ENCODE results near the gene RAD51. TPM values are rescaled to one million over a fixed set of nuclear protein-coding genes. Genes with fewer than 3 reads are reported as not detected.
"Not testable (repeated sequence)": the region's sequence is repeated elsewhere in the genome, so short reads cannot be mapped to it uniquely, and the experiment has no call there.

RAD51 gene
- total RNA-seq, result 1 to 10 TPM in 1 of 2 experiments, under 1 TPM in 1; 0.93 to 1.7 TPM
- polyA plus RNA-seq, result 1 to 10 TPM in 1 of 2 donors, under 1 TPM in 1; 0.21 to 1.6 TPM

GRCh38 chr15:40694688-40695468 is at the start of gene RAD51:
Gene RAD51 (plus strand): TSS chr15:40695174. CDS start chr15:40698759, 3,585 bp downstream.
- peak within 1 kb of the TSS; percentile 96 to 99 (median 99) for H3K27ac Mint-ChIP-seq
- Histone ChIP-seq H3K9me3 (ENCODE audit: control insufficient read depth in 1 of 2, low read length in 2 of 2) (no peaks in the 10 kb centered on the region), H3K27me3 (ENCODE audit: insufficient read depth, low read length) (no peaks in the 10 kb centered on the region), H3K4me3 (ENCODE audit: low read length in 2 of 2) (peak within 1 kb of the TSS; percentile 67 to 81), H3K27ac (ENCODE audit: low read depth, low read length) (peak within 1 kb of the TSS; percentile 95), H3K36me3 (ENCODE audit: insufficient read depth, low read length) (peaks cover 9% of the 10 kb centered on the region), H3K4me1 (ENCODE audit: insufficient read depth, low read length) (peaks cover 13% of the 10 kb centered on the region)
- H3K27me3 Mint-ChIP-seq, result no peaks in the 10 kb centered on the region
- H3K4me3 Mint-ChIP-seq, result peak within 1 kb of the TSS; percentile 96 to 100 (median 98)
- H3K36me3 Mint-ChIP-seq, result peaks cover 4 to 27% of the 10 kb centered on the region in 2 donors
- H3K4me1 Mint-ChIP-seq, result peaks cover 11 to 32% (median 19%) of the 10 kb centered on the region in 4 donors
- POLR2A ChIA-PET (ENCODE audit: partially characterized antibody), result interaction anchor here (0.6 to 3.0 kb wide), 32 partner anchors 8 to 965 kb away, joined by 3 to 46 read pairs (median 6); partner anchors contain the start of genes BAHD1, CCDC32, DNAJC17 and GCHFR
- no peaks in the 10 kb centered on the region for H3K9me3 Mint-ChIP-seq
- intact Hi-C loops (cut with micrococcal nuclease), result loop anchor here (1.0 to 10.0 kb wide), 5 partner anchors 60 to 640 kb away; partner anchors contain the start of genes DNAJC17, KNL1, NUSAP1 and OIP5
- DNase-seq, result peak; percentile 91 to 95 (median 92)
- CTCF ChIA-PET (ENCODE audit: partially characterized antibody), result interaction anchor here (0.6 to 2.6 kb wide), 14 partner anchors 9 to 199 kb away, joined by 3 to 13 read pairs (median 5); partner anchors contain the start of genes GCHFR and VPS18

- no peak overlapping the region for H3K27ac Mint-ChIP-seq
- POLR2A ChIA-PET (ENCODE audit: partially characterized antibody), result interaction anchor here (1.6 kb wide), 1 partner anchor 47 kb away, joined by 5 read pairs; the partner anchor contains the start of gene RAD51
- Histone ChIP-seq H3K36me3 (ENCODE audit: insufficient read depth, low read length) (no peaks in the 10 kb centered on the region), H3K4me3 (ENCODE audit: low read length in 2 of 2) (no peak overlapping the region), H3K27me3 (ENCODE audit: insufficient read depth, low read length) (no peaks in the 10 kb centered on the region), H3K9me3 (ENCODE audit: control insufficient read depth in 1 of 2, low read length in 2 of 2) (no peaks in the 10 kb centered on the region), H3K27ac (ENCODE audit: low read depth, low read length) (no peak overlapping the region), H3K4me1 (ENCODE audit: insufficient read depth, low read length) (no peaks in the 10 kb centered on the region)
- CTCF ChIA-PET (ENCODE audit: partially characterized antibody), result interaction anchor here (1.0 kb wide), 1 partner anchor 210 kb away, joined by 3 read pairs; no protein-coding TSS in a partner anchor
- H3K4me3 Mint-ChIP-seq, result no peak overlapping the region
- peaks cover 0 to 2% (median 0%) of the 10 kb centered on the region in 4 donors for H3K4me1 Mint-ChIP-seq
- intact Hi-C loops (cut with micrococcal nuclease), result no loop called here
- no peak for DNase-seq
- no peaks in the 10 kb centered on the region for H3K36me3 Mint-ChIP-seq
- no peaks in the 10 kb centered on the region for H3K27me3 Mint-ChIP-seq
- no peaks in the 10 kb centered on the region for H3K9me3 Mint-ChIP-seq
Observed at GRCh38 chr15:40647523-40647922, 47.5 kb upstream of the RAD51 start.

DNA sequence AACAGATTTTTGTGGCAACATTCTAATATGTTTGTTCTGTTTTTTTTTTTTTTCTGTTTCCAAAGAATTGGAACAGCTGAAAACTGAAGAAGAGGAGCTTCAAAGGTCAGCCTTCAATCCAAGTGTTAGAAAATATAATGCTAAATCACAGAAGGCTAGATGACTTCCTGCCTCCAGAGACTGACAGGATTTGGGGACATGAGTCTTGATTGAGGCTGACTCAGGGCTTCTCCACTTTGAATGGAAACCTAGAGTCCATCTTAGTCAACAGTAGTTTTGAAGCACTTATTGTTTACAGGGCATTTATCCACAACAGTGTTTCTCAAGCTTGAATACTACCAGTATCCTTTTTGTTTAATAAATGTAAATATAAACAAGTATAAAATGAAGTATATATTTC is 44.5 kb upstream of the RAD51 start:
- H3K4me1 ChIP-seq (ENCODE audit: insufficient read depth, low read length), result no peaks in the 10 kb centered on the region
- no peaks in the 10 kb centered on the region for H3K9me3 ChIP-seq (ENCODE audit: control insufficient read depth in 1 of 2, low read length in 2 of 2)
- H3K27ac ChIP-seq (ENCODE audit: low read depth, low read length), result no peak overlapping the region
- Mint-ChIP-seq H3K36me3 (no peaks in the 10 kb centered on the region), H3K4me1 (peaks cover 0 to 2% (median 0%) of the 10 kb centered on the region in 4 donors), H3K27ac (no peak overlapping the region), H3K9me3 (no peaks in the 10 kb centered on the region), H3K4me3 (no peak overlapping the region), H3K27me3 (no peaks in the 10 kb centered on the region)
- no peaks in the 10 kb centered on the region for H3K27me3 ChIP-seq (ENCODE audit: insufficient read depth, low read length)
- H3K4me3 ChIP-seq (ENCODE audit: low read length in 2 of 2), result no peak overlapping the region
- intact Hi-C loops (cut with micrococcal nuclease), result no loop called here
- CTCF ChIA-PET (ENCODE audit: partially characterized antibody), result interaction anchor here (1.0 kb wide), 1 partner anchor 132 kb away, joined by 3 read pairs; no protein-coding TSS in a partner anchor
- DNase-seq, result no peak
- POLR2A ChIA-PET (ENCODE audit: partially characterized antibody), result no interaction called here
- H3K36me3 ChIP-seq (ENCODE audit: insufficient read depth, low read length), result no peaks in the 10 kb centered on the region

GRCh38 chr15:40660686-40661085 is 34.3 kb upstream of the RAD51 start:
- no peaks in the 10 kb centered on the region for H3K27me3 Mint-ChIP-seq
- ChIA-PET POLR2A (ENCODE audit: partially characterized antibody) (no interaction called here), CTCF (ENCODE audit: partially characterized antibody) (no interaction called here)
- no peaks in the 10 kb centered on the region for H3K4me1 Mint-ChIP-seq
- intact Hi-C loops (cut with micrococcal nuclease), result no loop called here
- no peaks in the 10 kb centered on the region for H3K36me3 Mint-ChIP-seq
- H3K27ac ChIP-seq (ENCODE audit: low read depth, low read length), result no peak overlapping the region
- no peaks in the 10 kb centered on the region for H3K36me3 ChIP-seq (ENCODE audit: insufficient read depth, low read length)
- no peaks in the 10 kb centered on the region for H3K4me1 ChIP-seq (ENCODE audit: insufficient read depth, low read length)
- no peaks in the 10 kb centered on the region for H3K27me3 ChIP-seq (ENCODE audit: insufficient read depth, low read length)
- H3K4me3 ChIP-seq (ENCODE audit: low read length in 2 of 2), result no peak overlapping the region
- no peak for DNase-seq
- H3K27ac Mint-ChIP-seq, result no peak overlapping the region
- H3K9me3 Mint-ChIP-seq, result no peaks in the 10 kb centered on the region
- H3K4me3 Mint-ChIP-seq, result no peak overlapping the region
- no peaks in the 10 kb centered on the region for H3K9me3 ChIP-seq (ENCODE audit: control insufficient read depth in 1 of 2, low read length in 2 of 2)

DNA sequence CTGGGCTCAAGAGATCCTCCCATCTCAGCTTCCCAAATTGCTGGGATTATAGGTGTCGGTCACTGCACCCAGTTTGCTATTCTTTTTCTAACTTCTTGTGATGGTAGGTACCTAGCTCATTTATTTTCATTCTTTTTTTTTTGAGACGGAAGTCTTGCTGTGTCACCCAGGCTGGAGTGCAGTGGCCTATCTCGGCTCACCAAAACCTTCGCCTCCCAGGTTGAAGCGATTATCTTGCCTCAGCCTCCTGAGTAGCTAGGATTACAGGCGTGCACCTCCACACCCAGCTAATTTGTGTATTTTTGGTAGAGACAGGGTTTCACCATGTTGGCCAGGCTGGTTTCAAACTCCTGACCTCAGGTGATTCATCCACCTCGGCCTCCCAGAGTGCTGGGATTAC is 30.1 kb upstream of the RAD51 start:
- no peaks in the 10 kb centered on the region for H3K27me3 Mint-ChIP-seq
- intact Hi-C loops (cut with micrococcal nuclease), result no loop called here
- POLR2A ChIA-PET (ENCODE audit: partially characterized antibody), result no interaction called here
- H3K4me3 ChIP-seq (ENCODE audit: low read length in 2 of 2), result no peak overlapping the region
- no peaks in the 10 kb centered on the region for H3K9me3 Mint-ChIP-seq
- CTCF ChIA-PET (ENCODE audit: partially characterized antibody), result no interaction called here
- H3K9me3 ChIP-seq (ENCODE audit: control insufficient read depth in 1 of 2, low read length in 2 of 2), result no peaks in the 10 kb centered on the region
- H3K4me3 Mint-ChIP-seq, result no peak overlapping the region
- H3K27ac ChIP-seq (ENCODE audit: low read depth, low read length), result no peak overlapping the region
- no peaks in the 10 kb centered on the region for H3K36me3 Mint-ChIP-seq
- H3K27ac Mint-ChIP-seq, result no peak overlapping the region
- no peaks in the 10 kb centered on the region for H3K4me1 ChIP-seq (ENCODE audit: insufficient read depth, low read length)
- H3K27me3 ChIP-seq (ENCODE audit: insufficient read depth, low read length), result no peaks in the 10 kb centered on the region
- H3K36me3 ChIP-seq (ENCODE audit: insufficient read depth, low read length), result no peaks in the 10 kb centered on the region
- DNase-seq, result no peak
- no peaks in the 10 kb centered on the region for H3K4me1 Mint-ChIP-seq

GRCh38 chr15:40676290-40676689 is 18.7 kb upstream of the RAD51 start:
- H3K9me3 ChIP-seq (ENCODE audit: control insufficient read depth in 1 of 2, low read length in 2 of 2); H3K36me3 Mint-ChIP-seq; POLR2A ChIA-PET (ENCODE audit: partially characterized antibody); H3K27me3 Mint-ChIP-seq; H3K27ac ChIP-seq (ENCODE audit: low read depth, low read length); DNase-seq; H3K4me1 ChIP-seq (ENCODE audit: insufficient read depth, low read length); H3K36me3 ChIP-seq (ENCODE audit: insufficient read depth, low read length); H3K4me1 Mint-ChIP-seq; H3K4me3 ChIP-seq (ENCODE audit: low read length in 2 of 2); H3K27me3 ChIP-seq (ENCODE audit: insufficient read depth, low read length); H3K4me3 Mint-ChIP-seq; H3K9me3 Mint-ChIP-seq; H3K27ac Mint-ChIP-seq: not testable (repeated sequence)
- CTCF ChIA-PET (ENCODE audit: partially characterized antibody), result interaction anchor here (1.0 to 6.1 kb wide), 3 partner anchors 11 to 181 kb away, joined by 3 to 120 read pairs (median 4); no protein-coding TSS in a partner anchor
- intact Hi-C loops (cut with micrococcal nuclease), result loop anchor here (5.0 kb wide), 3 partner anchors 84 to 216 kb away; partner anchors contain the start of genes KNL1 and VPS18

DNA sequence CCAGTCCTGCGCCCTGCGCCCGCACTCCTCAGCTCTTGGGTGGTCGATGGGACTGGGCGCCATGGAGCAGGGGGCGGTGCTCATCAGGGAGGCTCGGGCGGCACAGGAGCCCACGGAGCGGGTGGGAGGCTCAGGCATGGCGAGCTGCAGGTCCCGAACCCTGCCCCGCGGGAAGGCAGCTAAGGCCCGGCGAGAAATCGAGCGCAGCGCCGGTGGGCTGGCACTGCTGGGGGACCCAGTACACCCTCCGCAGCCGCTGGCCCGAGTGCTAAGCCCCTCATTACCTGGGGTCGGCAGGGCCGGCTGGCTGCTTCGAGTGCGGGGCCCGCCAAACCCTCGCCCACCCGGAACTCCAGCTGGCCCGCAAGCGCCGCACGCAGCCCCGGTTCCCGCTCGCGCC is 18.1 kb upstream of the RAD51 start:
- intact Hi-C loops (cut with micrococcal nuclease), result loop anchor here (5.0 kb wide), 3 partner anchors 85 to 215 kb away; partner anchors contain the start of genes KNL1 and VPS18

More for the DNA sequence above, 18.1 kb upstream of the RAD51 start:
- H3K4me1 Mint-ChIP-seq; H3K4me3 ChIP-seq (ENCODE audit: low read length in 2 of 2); H3K27me3 ChIP-seq (ENCODE audit: insufficient read depth, low read length); POLR2A ChIA-PET (ENCODE audit: partially characterized antibody); H3K27ac Mint-ChIP-seq; H3K9me3 Mint-ChIP-seq; H3K9me3 ChIP-seq (ENCODE audit: control insufficient read depth in 1 of 2, low read length in 2 of 2); H3K27ac ChIP-seq (ENCODE audit: low read depth, low read length); H3K4me3 Mint-ChIP-seq; H3K27me3 Mint-ChIP-seq; DNase-seq; H3K4me1 ChIP-seq (ENCODE audit: insufficient read depth, low read length); H3K36me3 ChIP-seq (ENCODE audit: insufficient read depth, low read length); H3K36me3 Mint-ChIP-seq: not testable (repeated sequence)
- CTCF ChIA-PET (ENCODE audit: partially characterized antibody), result interaction anchor here (1.0 to 6.1 kb wide), 5 partner anchors 67 to 180 kb away, joined by 3 to 120 read pairs (median 5); no protein-coding TSS in a partner anchor
